Measurements from ENCODE around the gene EML4. TPM values are rescaled to one million over a fixed set of nuclear protein-coding genes. Genes with fewer than 3 reads are reported as not detected.

The EML4 gene
- total RNA-seq, 1 experiment from 2014 or later: 93.7 TPM

- no peaks in the 10 kb centered on the region for H3K27me3 ChIP-seq (replicated peaks; ENCODE audit: insufficient read depth, low read depth, low read length, poor library complexity)
- H3K27ac ChIP-seq (ENCODE audit: low read depth, low read length, poor library complexity, severe bottlenecking): no peak overlapping the region
- H3K9me3 ChIP-seq (ENCODE audit: low read depth, low read length, poor library complexity, severe bottlenecking): no peaks in the 10 kb centered on the region
- TF ChIP-seq EZH2 (IDR thresholded peaks at IDR 0.05; ENCODE audit: borderline replicate concordance, low read depth, low read length, poor library complexity, severe bottlenecking): no peak
- no peak for TF ChIP-seq CTCF (conservative IDR thresholded peaks at IDR 0.05; ENCODE audit: low read depth, low read length)
- DNase-seq (ENCODE audit: low spot score): no peak
- no peak overlapping the region for H3K4me3 ChIP-seq (ENCODE audit: low read depth, low read length, poor library complexity, severe bottlenecking)
- intact Hi-C loops (cut with micrococcal nuclease; ENCODE audit: unreplicated experiment): no loop called here
- no peaks in the 10 kb centered on the region for H3K4me1 ChIP-seq (ENCODE audit: insufficient read depth, low read length, poor library complexity, severe bottlenecking)
- ChIA-PET POLR2A (ENCODE audit: low non-redundant PET) (no interaction called here), CTCF (no interaction called here)
- BruUV-seq (replicated peaks): no TSS peak
- H3K36me3 ChIP-seq (ENCODE audit: insufficient read depth, low read length, poor library complexity, severe bottlenecking): peaks cover 16% of the 10 kb centered on the region
Observed at GRCh38 chr2:42324244-42324643, 155.1 kb downstream of the EML4 start.

- no TSS peak for BruUV-seq (replicated peaks)
- Histone ChIP-seq H3K27ac (ENCODE audit: low read depth, low read length, poor library complexity, severe bottlenecking) (no peak overlapping the region), H3K4me1 (ENCODE audit: insufficient read depth, low read length, poor library complexity, severe bottlenecking) (no peaks in the 10 kb centered on the region), H3K9me3 (ENCODE audit: low read depth, low read length, poor library complexity, severe bottlenecking) (no peaks in the 10 kb centered on the region), H3K4me3 (ENCODE audit: low read depth, low read length, poor library complexity, severe bottlenecking) (no peak overlapping the region), H3K27me3 (replicated peaks; ENCODE audit: insufficient read depth, low read depth, low read length, poor library complexity) (no peaks in the 10 kb centered on the region), H3K36me3 (ENCODE audit: insufficient read depth, low read length, poor library complexity, severe bottlenecking) (peaks cover 22% of the 10 kb centered on the region)
- ChIA-PET POLR2A (ENCODE audit: low non-redundant PET) (interaction anchor here (0.5 kb wide), 1 partner anchor 179 kb away, joined by 4 read pairs; no protein-coding TSS in a partner anchor), CTCF (interaction anchor here (0.7 kb wide), 1 partner anchor 228 kb away, joined by 9 read pairs; no protein-coding TSS in a partner anchor)
- TF ChIP-seq CTCF (conservative IDR thresholded peaks at IDR 0.05; ENCODE audit: low read depth, low read length): no peak
- no peak for TF ChIP-seq EZH2 (IDR thresholded peaks at IDR 0.05; ENCODE audit: borderline replicate concordance, low read depth, low read length, poor library complexity, severe bottlenecking)
- intact Hi-C loops (cut with micrococcal nuclease; ENCODE audit: unreplicated experiment): loop anchor here (5.0 kb wide), 1 partner anchor 458 kb away; no protein-coding TSS in a partner anchor
- DNase-seq (ENCODE audit: low spot score): no peak
Observed at GRCh38 chr2:42324949-42325348, 155.8 kb downstream of the EML4 start.

- CTCF ChIA-PET: interaction anchor here (0.7 kb wide), 1 partner anchor 229 kb away, joined by 9 read pairs; no protein-coding TSS in a partner anchor
- BruUV-seq (replicated peaks): no TSS peak
- intact Hi-C loops (cut with micrococcal nuclease; ENCODE audit: unreplicated experiment): loop anchor here (5.0 kb wide), 1 partner anchor 458 kb away; no protein-coding TSS in a partner anchor
Observed at GRCh38 chr2:42325609-42326008, 156.5 kb downstream of the EML4 start.

More at GRCh38 chr2:42325609-42326008, 156.5 kb downstream of the EML4 start:
- POLR2A ChIA-PET (ENCODE audit: low non-redundant PET): no interaction called here
- no peak overlapping the region for H3K27ac ChIP-seq (ENCODE audit: low read depth, low read length, poor library complexity, severe bottlenecking)
- no peaks in the 10 kb centered on the region for H3K4me1 ChIP-seq (ENCODE audit: insufficient read depth, low read length, poor library complexity, severe bottlenecking)
- no peak for DNase-seq (ENCODE audit: low spot score)
- H3K27me3 ChIP-seq (replicated peaks; ENCODE audit: insufficient read depth, low read depth, low read length, poor library complexity): no peaks in the 10 kb centered on the region
- no peak overlapping the region for H3K4me3 ChIP-seq (ENCODE audit: low read depth, low read length, poor library complexity, severe bottlenecking)
- TF ChIP-seq CTCF (conservative IDR thresholded peaks at IDR 0.05; ENCODE audit: low read depth, low read length) (no peak), EZH2 (IDR thresholded peaks at IDR 0.05; ENCODE audit: borderline replicate concordance, low read depth, low read length, poor library complexity, severe bottlenecking) (no peak)
- no peaks in the 10 kb centered on the region for H3K9me3 ChIP-seq (ENCODE audit: low read depth, low read length, poor library complexity, severe bottlenecking)
- peaks cover 26% of the 10 kb centered on the region for H3K36me3 ChIP-seq (ENCODE audit: insufficient read depth, low read length, poor library complexity, severe bottlenecking)

Measured in A673 (cell line).